Stomach smooth muscle (tissue), 2 donors: ENCODE data around the gene ABCA4.
"Not testable (repeated sequence)": the region's sequence is repeated elsewhere in the genome, so short reads cannot be mapped to it uniquely, and the experiment has no call there.

ENCODE experiments used
- H3K27ac ChIP-seq: one replicate; pipeline ENCODE4 v1.7.0; 2013; ENCODE audit warnings: mild to moderate bottlenecking, low read length, inconsistent platforms
- H3K27me3 ChIP-seq, 2 donors: one replicate each; pipeline ENCODE4 v1.7.0; 2013; ENCODE audit warnings: low read length in 2 of 2; ENCODE audit not compliant: insufficient read depth in 2 of 2, control insufficient read depth in 1 of 2
- H3K36me3 ChIP-seq, 2 donors: one replicate each; pipeline ENCODE4 v1.7.0; 2013; ENCODE audit warnings: low read length in 2 of 2; ENCODE audit not compliant: control insufficient read depth in 2 of 2, insufficient read depth in 2 of 2
- H3K4me1 ChIP-seq: one replicate; pipeline ENCODE4 v1.7.0; 2013; ENCODE audit warnings: low read length; ENCODE audit not compliant: control insufficient read depth, insufficient read depth
- H3K4me3 ChIP-seq, 2 donors: one replicate each; pipeline ENCODE4 v1.7.0; 2013; ENCODE audit warnings: low read length in 2 of 2
- H3K9ac ChIP-seq, 2 donors: one replicate each; pipeline ENCODE4 v1.7.0; 2013; ENCODE audit warnings: low read length in 2 of 2, mild to moderate bottlenecking in 1 of 2
- H3K9me3 ChIP-seq, 2 donors: one replicate each; pipeline ENCODE4 v1.7.0; 2013; ENCODE audit warnings: low read length in 2 of 2; ENCODE audit not compliant: control insufficient read depth in 2 of 2
- donor health status: healthy.
- donor health status: Pancreatic carcinoma.

ABCA4 gene

GRCh38 chr1:94000510-94001282 is 120.3 kb downstream of the ABCA4 start:
- Histone ChIP-seq H3K27me3 (no peaks in the 10 kb centered on the region), H3K9me3 (no peaks in the 10 kb centered on the region), H3K27ac (no peak overlapping the region), H3K4me3 (no peak overlapping the region), H3K36me3 (no peaks in the 10 kb centered on the region), H3K9ac (no peak overlapping the region), H3K4me1 (no peaks in the 10 kb centered on the region)

GRCh38 chr1:93999840-94000415 is 121.0 kb downstream of the ABCA4 start:
- H3K27ac ChIP-seq, result no peak overlapping the region
- H3K27me3 ChIP-seq, result no peaks in the 10 kb centered on the region
- no peaks in the 10 kb centered on the region for H3K4me1 ChIP-seq
- no peaks in the 10 kb centered on the region for H3K9me3 ChIP-seq
- H3K36me3 ChIP-seq, result no peaks in the 10 kb centered on the region
- H3K4me3 ChIP-seq, result no peak overlapping the region
- H3K9ac ChIP-seq, result no peak overlapping the region

- H3K27me3 ChIP-seq, H3K36me3 ChIP-seq, H3K9ac ChIP-seq, H3K4me1 ChIP-seq, H3K9me3 ChIP-seq, H3K4me3 ChIP-seq, H3K27ac ChIP-seq: not testable (repeated sequence)
These were observed 122.4 kb downstream of the ABCA4 start for GRCh38 chr1:93998532-93998931.

- H3K4me1 ChIP-seq, result no peaks in the 10 kb centered on the region
- no peaks in the 10 kb centered on the region for H3K9me3 ChIP-seq
- H3K4me3 ChIP-seq, result no peak overlapping the region
- no peak overlapping the region for H3K27ac ChIP-seq
- no peak overlapping the region for H3K9ac ChIP-seq
- H3K36me3 ChIP-seq, result no peaks in the 10 kb centered on the region
- H3K27me3 ChIP-seq, result no peaks in the 10 kb centered on the region
These were observed 123.2 kb downstream of the ABCA4 start for GRCh38 chr1:93997756-93998155.

GRCh38 chr1:93995837-93996536 is 125.0 kb downstream of the ABCA4 start:
- no peak overlapping the region for H3K27ac ChIP-seq
- no peaks in the 10 kb centered on the region for H3K36me3 ChIP-seq
- H3K9me3 ChIP-seq, result no peaks in the 10 kb centered on the region
- no peaks in the 10 kb centered on the region for H3K4me1 ChIP-seq
- H3K9ac ChIP-seq, result no peak overlapping the region
- H3K4me3 ChIP-seq, result no peak overlapping the region
- H3K27me3 ChIP-seq, result peaks cover 0 to 2% of the 10 kb centered on the region in 2 donors

- Histone ChIP-seq H3K9me3 (no peaks in the 10 kb centered on the region), H3K27me3 (peaks cover 0 to 2% of the 10 kb centered on the region in 2 donors), H3K4me3 (no peak overlapping the region), H3K4me1 (no peaks in the 10 kb centered on the region), H3K27ac (no peak overlapping the region), H3K9ac (no peak overlapping the region), H3K36me3 (no peaks in the 10 kb centered on the region)
These were observed 127.2 kb downstream of the ABCA4 start for GRCh38 chr1:93993731-93994130.

- no peaks in the 10 kb centered on the region for H3K9me3 ChIP-seq
- H3K4me3 ChIP-seq, result no peak overlapping the region
- H3K27ac ChIP-seq, result no peak overlapping the region
- no peak overlapping the region for H3K9ac ChIP-seq
- no peaks in the 10 kb centered on the region for H3K4me1 ChIP-seq
- no peaks in the 10 kb centered on the region for H3K36me3 ChIP-seq
- peaks cover 0 to 2% of the 10 kb centered on the region in 2 donors for H3K27me3 ChIP-seq
These were observed 128.0 kb downstream of the ABCA4 start for GRCh38 chr1:93992954-93993353.

GRCh38 chr1:93992190-93992589 is 128.8 kb downstream of the ABCA4 start:
- Histone ChIP-seq H3K36me3 (no peaks in the 10 kb centered on the region), H3K27me3 (peaks cover 0 to 2% of the 10 kb centered on the region in 2 donors), H3K4me1 (no peaks in the 10 kb centered on the region), H3K4me3 (no peak overlapping the region), H3K9ac (no peak overlapping the region), H3K9me3 (no peaks in the 10 kb centered on the region), H3K27ac (no peak overlapping the region)

- Histone ChIP-seq H3K4me3 (no peak overlapping the region), H3K4me1 (no peaks in the 10 kb centered on the region), H3K36me3 (no peaks in the 10 kb centered on the region), H3K9ac (no peak overlapping the region), H3K27ac (no peak overlapping the region), H3K9me3 (no peaks in the 10 kb centered on the region), H3K27me3 (peaks cover 0 to 2% of the 10 kb centered on the region in 2 donors)
These were observed 129.7 kb downstream of the ABCA4 start for GRCh38 chr1:93991271-93991670.

- not testable (repeated sequence) for H3K27ac ChIP-seq, H3K27me3 ChIP-seq, H3K4me1 ChIP-seq
These were observed 130.5 kb downstream of the ABCA4 start for GRCh38 chr1:93990477-93990876.

GRCh38 chr1:93990010-93990409 is 130.9 kb downstream of the ABCA4 start:
- no peak overlapping the region for H3K27ac ChIP-seq
- no peaks in the 10 kb centered on the region for H3K9me3 ChIP-seq

More at GRCh38 chr1:93990477-93990876, 130.5 kb downstream of the ABCA4 start:
- H3K36me3 ChIP-seq, H3K9me3 ChIP-seq, H3K9ac ChIP-seq, H3K4me3 ChIP-seq: not testable (repeated sequence)

More at GRCh38 chr1:93990010-93990409, 130.9 kb downstream of the ABCA4 start:
- H3K9ac ChIP-seq, result no peak overlapping the region
- H3K4me3 ChIP-seq, result no peak overlapping the region
- no peaks in the 10 kb centered on the region for H3K36me3 ChIP-seq
- H3K27me3 ChIP-seq, result peaks cover 0 to 2% of the 10 kb centered on the region in 2 donors
- H3K4me1 ChIP-seq, result no peaks in the 10 kb centered on the region
